K562 (cell line): ENCODE data around the gene PACRG. TPM values are rescaled to one million over a fixed set of nuclear protein-coding genes. Genes with fewer than 3 reads are reported as not detected.

Experiments
- ARID2 ChIP-seq: fragments of 450-650 bp; IDR thresholded peaks from 2 replicates; pipeline ENCODE4 v1.6.1; 2017; ENCODE audit warnings: antibody characterized with exemption, mild to moderate bottlenecking
- FOXA1 ChIP-seq: fragments of 450-650 bp; IDR thresholded peaks from 2 replicates; pipeline ENCODE4 v1.6.1; 2016; ENCODE audit warnings: mild to moderate bottlenecking, borderline replicate concordance
- POLR2A ChIP-seq: fragments of 450-650 bp; conservative IDR thresholded peaks from 2 replicates; pipeline ENCODE4 v1.6.1; 2016
- TAF15 ChIP-seq: fragments of 200-400 bp; formaldehyde crosslinking; IDR thresholded peaks from 2 replicates; pipeline ENCODE4 v1.6.1; 2017; ENCODE audit warnings: mild to moderate bottlenecking, low read depth, low read length, moderate library complexity
- TEAD2 ChIP-seq: fragments of 450-650 bp; IDR thresholded peaks from 2 replicates; pipeline ENCODE4 v1.6.1; 2016; ENCODE audit warnings: missing genetic modification characterization, control low read depth, missing compliant biosample characterization
- TEAD4 ChIP-seq, 2 experiments: sonication (generic) in 1 of 2; formaldehyde crosslinking in 1 of 2; IDR thresholded peaks; 2 replicates each; pipeline versions ENCODE4 v1.6.1 to v1.8.0; 2012 to 2022; ENCODE audit warnings: borderline replicate concordance in 1 of 2, inconsistent platforms in 1 of 2, low read length in 1 of 2, mild to moderate bottlenecking in 1 of 2, missing genetic modification reagents in 1 of 2
- ZZZ3 ChIP-seq: fragments of 450-650 bp; IDR thresholded peaks from 2 replicates; pipeline ENCODE4 v1.6.1; 2016; ENCODE audit warnings: antibody characterized with exemption, mild to moderate bottlenecking, moderate library complexity
- polyA plus RNA-seq, 8 experiments: library from polyadenylated mRNA; depleted of rRNA in 4 of 8; stranded (reverse) in 5 of 8; unstranded in 3 of 8; fragments of >200 nt; fragmentation: Nextera tagmentation in 2 of 8; fragmentation: Illumina TruSeq in 1 of 8; extraction: Ambion mirVana in 2 of 8; extraction: Trizol in 1 of 8; gene quantifications; 2 replicates each; pipeline versions ENCODE4 v1.2.1 to v1.2.3, GENCODE V29; 2011 to 2014; ENCODE audit warnings: inconsistent platforms in 1 of 8, missing spikeins in 1 of 8
- small RNA-seq: library from RNA; depleted of rRNA; stranded (forward); fragments of <200 nt; gene quantifications from one replicate; pipeline ENCODE3, GENCODE V24; 2014
- total RNA-seq, 7 experiments: library from RNA; depleted of rRNA in 6 of 7; stranded (reverse); fragments of >200 nt in 6 of 7; fragmentation: Illumina TruSeq in 2 of 7; extraction: Trizol in 2 of 7; gene quantifications; 2 replicates each; pipeline versions ENCODE4 v1.2.1 to v1.2.3, GENCODE V29; 2011 to 2021; ENCODE audit warnings: low replicate concordance in 1 of 7

PACRG gene
- total and polyA plus RNA-seq, 9 of the 15 experiments (the other 6 are each of a cell fraction or from before 2014, with no cell fraction given), result 0.04 TPM; not detected in 8

DNA sequence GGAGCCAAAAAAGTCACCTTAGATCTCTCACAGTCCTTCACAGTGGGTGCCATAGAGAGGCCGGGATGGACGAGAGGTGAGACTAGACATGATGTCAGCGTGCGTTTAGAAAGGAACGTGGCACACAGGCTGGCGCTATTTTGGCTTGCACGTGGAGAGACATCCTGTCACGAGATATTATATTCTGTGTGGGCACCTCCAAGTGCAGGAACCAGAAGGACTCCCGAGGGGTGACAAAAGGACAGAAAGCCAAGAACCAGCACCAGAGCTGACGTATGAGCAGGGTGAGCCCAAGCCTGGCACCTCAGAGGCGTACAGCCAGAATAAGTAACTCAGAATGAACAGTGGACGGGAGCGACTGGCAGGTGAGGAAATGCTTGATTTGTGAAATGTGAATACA lies 636.9 kb downstream of the PACRG start (continued):
- TF ChIP-seq TEAD4 (IDR thresholded peaks at IDR 0.05; ENCODE audit: low read length), result no peak
- no peak for TF ChIP-seq TEAD4 (CRISPR knock-in tag; IDR thresholded peaks at IDR 0.05; ENCODE audit: borderline replicate concordance)
- TF ChIP-seq TEAD2, result no peak
- no peak for TF ChIP-seq TAF15
- no peak for TF ChIP-seq FOXA1
- no peak for TF ChIP-seq ZZZ3
- TF ChIP-seq ARID2, result no peak
- TF ChIP-seq POLR2A, result no peak

Small RNA genes within 50 kb of the gene (small RNA-seq; reads per million reads assigned to genes)
- gene AL031121.1 (not detected), gene AL590286.1 (not detected)

Other genes starting within 250 kb of the PACRG start
- 0.05 TPM in 1 of 2 replicates, not detected in the other for gene PRKN, start 208 bp upstream of the PACRG start, total RNA-seq (2014; rRNA removed)
- not detected in 2 replicates for gene PRKN, start 208 bp upstream of the PACRG start, total RNA-seq (2014; rRNA removed; fragmentation: Illumina TruSeq; extraction: Trizol)
- gene PRKN, start 208 bp upstream of the PACRG start, total RNA-seq (2015; rRNA removed; fragmentation: Illumina TruSeq; extraction: Trizol), result 0.22 and 1.7 TPM in 2 replicates
- 0.24 TPM in 1 of 2 replicates, not detected in the other for gene PRKN, start 208 bp upstream of the PACRG start, total RNA-seq (2021)
- 0.89 and 0.96 TPM in 2 replicates for gene PRKN, start 208 bp upstream of the PACRG start, polyA plus RNA-seq (2011; rRNA removed)
- 0.03 and 0.06 TPM in 2 replicates for gene PRKN, start 208 bp upstream of the PACRG start, polyA plus RNA-seq (2014; fragmentation: Illumina TruSeq; extraction: Trizol)
- gene PRKN, start 208 bp upstream of the PACRG start, polyA plus RNA-seq (2014; fragmentation: Nextera tagmentation; extraction: Ambion mirVana), result under 1 TPM in 1 of 2 experiments, not detected in 1; 0.15 TPM
- 0.05 and 0.08 TPM in 2 replicates for gene PRKN, start 208 bp upstream of the PACRG start, polyA plus RNA-seq (2014; rRNA removed)